Activated CD8-positive, alpha-beta memory T cell treated with anti-CD3 and anti-CD28 coated beads, Interleukin-2, amount 10 ng/mL, durations not matched to agents 7 days and 5 days (primary cell): ENCODE data around the gene VSNL1. TPM values are rescaled to one million over a fixed set of nuclear protein-coding genes. Genes with fewer than 3 reads are reported as not detected.

Experiments used
- ATAC-seq: fragments of 150-1000 bp; cut with Tn5 transposase; one replicate; pipeline ENCODE4 v1.10.0; 2021; ENCODE audit warnings: moderate library complexity
- CTCF ChIA-PET: fragments of 350-600 bp; sonication (Branson Sonifier 250); formaldehyde crosslinking; loops from one replicate; lab custom pipeline; 2021; ENCODE audit warnings: antibody characterized with exemption; lab: Charles Lee
- DNase-seq: peaks from one replicate; pipeline ENCODE4 v3.0.0-alpha.2; 2020
- H3K27ac Mint-ChIP-seq: one replicate; pipeline ENCODE4 v1.8.0; 2021; ENCODE audit warnings: mild to moderate bottlenecking, mixed read lengths
- H3K27me3 Mint-ChIP-seq: one replicate; pipeline ENCODE4 v1.8.0; 2021; ENCODE audit warnings: mixed read lengths
- H3K36me3 Mint-ChIP-seq: one replicate; pipeline ENCODE4 v1.8.0; 2021; ENCODE audit warnings: mild to moderate bottlenecking, mixed read lengths
- H3K4me1 Mint-ChIP-seq: one replicate; pipeline ENCODE4 v1.8.0; 2021; ENCODE audit warnings: mixed read lengths
- H3K4me3 Mint-ChIP-seq: one replicate; pipeline ENCODE4 v1.8.0; 2021; ENCODE audit warnings: mild to moderate bottlenecking, moderate library complexity, mixed read lengths
- H3K9me3 Mint-ChIP-seq: one replicate; pipeline ENCODE4 v1.8.0; 2022; ENCODE audit warnings: low read depth, mixed read lengths
- total RNA-seq, 2 experiments: library from RNA; stranded (reverse); gene quantifications; one replicate each; pipeline ENCODE4 v1.2.3, GENCODE V29; 2021

The VSNL1 gene
- total RNA-seq, 2 experiments from 2014 or later, result not detected

DNA sequence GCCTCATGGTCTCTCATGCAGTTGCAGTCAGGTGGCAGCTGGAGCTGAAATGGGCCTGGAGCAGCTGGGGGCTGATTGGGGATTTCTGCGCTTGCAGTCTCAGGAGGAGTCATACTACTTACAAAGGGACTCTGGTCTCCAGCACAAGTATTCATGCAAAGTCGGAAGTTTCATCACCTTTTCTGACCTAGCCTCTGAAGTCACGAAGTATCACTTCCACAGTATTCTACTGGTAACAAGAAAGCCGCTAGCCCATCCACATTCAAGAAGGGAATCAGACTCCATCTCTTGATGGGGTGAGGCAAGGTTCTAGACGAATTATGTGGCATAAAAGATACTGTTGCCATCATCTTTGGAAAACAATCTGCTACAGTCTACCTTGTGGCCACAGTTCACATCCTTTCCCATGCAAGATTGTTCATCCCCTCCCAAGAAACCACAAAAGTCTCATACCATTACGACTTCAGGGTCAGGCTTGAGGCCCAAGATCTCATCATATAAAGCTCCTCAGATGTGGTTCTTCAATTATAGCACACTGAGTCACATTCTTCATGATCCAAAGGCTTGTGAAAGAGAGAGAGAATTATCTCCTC, 117.9 kb downstream of the VSNL1 start:
- peaks cover 16% of the 10 kb centered on the region for H3K4me1 Mint-ChIP-seq
- H3K27ac Mint-ChIP-seq, result peak overlapping the region; percentile 33
- DNase-seq (no peak), ATAC-seq (peak; percentile 53)
- H3K36me3 Mint-ChIP-seq, result peaks cover 13% of the 10 kb centered on the region
- H3K27me3 Mint-ChIP-seq, result no peaks in the 10 kb centered on the region
- H3K4me3 Mint-ChIP-seq, result no peak overlapping the region
- CTCF ChIA-PET, result interaction anchor here (1.8 to 5.4 kb wide), 2 partner anchors 12 kb away, joined by 4 to 35 read pairs; no protein-coding TSS in a partner anchor
- H3K9me3 Mint-ChIP-seq, result no peaks in the 10 kb centered on the region

GRCh38 chr2:17660219-17660618, 119.7 kb downstream of the VSNL1 start:
- ATAC-seq (no peak), DNase-seq (no peak)
- CTCF ChIA-PET, result interaction anchor here (5.4 kb wide), 1 partner anchor 10 kb away, joined by 35 read pairs; no protein-coding TSS in a partner anchor
- Mint-ChIP-seq H3K36me3 (peaks cover 19% of the 10 kb centered on the region), H3K4me1 (peaks cover 16% of the 10 kb centered on the region), H3K27ac (no peak overlapping the region), H3K27me3 (no peaks in the 10 kb centered on the region), H3K4me3 (no peak overlapping the region), H3K9me3 (no peaks in the 10 kb centered on the region)

DNA sequence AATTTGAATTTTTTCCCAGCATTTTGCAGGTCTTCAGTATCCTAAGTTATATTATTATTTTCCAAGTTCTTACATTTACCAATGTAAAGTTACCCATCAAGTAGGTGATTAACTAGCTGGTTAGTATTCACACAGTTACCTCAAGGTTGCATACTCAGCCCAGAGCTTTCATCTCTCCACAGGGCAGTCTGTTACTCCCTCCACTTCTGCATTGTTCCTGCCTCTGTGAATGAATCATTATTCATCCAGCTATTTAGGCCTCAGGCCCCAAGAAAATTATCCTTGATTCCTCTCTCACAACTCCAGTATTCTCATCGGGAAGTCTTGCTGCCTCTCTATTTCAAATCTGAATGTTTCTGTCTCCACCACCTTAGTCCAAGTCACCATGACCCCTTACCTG, 121.0 kb downstream of the VSNL1 start:
- Mint-ChIP-seq H3K36me3 (peaks cover 25% of the 10 kb centered on the region), H3K27ac (no peak overlapping the region), H3K4me3 (no peak overlapping the region), H3K9me3 (no peaks in the 10 kb centered on the region), H3K27me3 (no peaks in the 10 kb centered on the region), H3K4me1 (peaks cover 16% of the 10 kb centered on the region)
- DNase-seq (no peak), ATAC-seq (no peak)
- CTCF ChIA-PET, result interaction anchor here (1.2 to 5.4 kb wide), 2 partner anchors 9 to 12 kb away, joined by 3 to 35 read pairs; no protein-coding TSS in a partner anchor

DNA sequence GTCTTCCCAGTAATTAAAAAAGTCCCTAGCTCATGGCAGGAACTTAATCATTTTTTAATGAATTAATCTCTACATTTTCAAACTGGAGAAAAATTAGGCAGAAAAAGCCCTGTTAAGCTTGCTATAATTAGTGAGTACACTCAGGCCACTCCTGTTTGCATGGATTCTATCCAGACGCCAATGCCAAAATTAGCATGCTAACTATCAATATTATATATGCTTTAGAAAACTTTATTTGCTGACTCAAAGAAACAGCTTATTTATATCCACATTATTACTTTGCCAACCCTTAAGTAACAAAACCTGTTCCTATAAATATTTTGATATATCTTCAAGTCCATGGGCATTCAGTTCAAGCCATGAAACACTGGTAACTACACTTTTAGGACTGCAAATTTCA, 122.2 kb downstream of the VSNL1 start:
- Mint-ChIP-seq H3K9me3 (no peaks in the 10 kb centered on the region), H3K27me3 (no peaks in the 10 kb centered on the region), H3K36me3 (peaks cover 27% of the 10 kb centered on the region), H3K27ac (no peak overlapping the region), H3K4me1 (peaks cover 16% of the 10 kb centered on the region), H3K4me3 (no peak overlapping the region)
- CTCF ChIA-PET, result interaction anchor here (1.2 to 5.4 kb wide), 3 partner anchors 8 to 16 kb away, joined by 3 to 35 read pairs (median 6); no protein-coding TSS in a partner anchor
- no peak for ATAC-seq
- DNase-seq, result no peak

GRCh38 chr2:17664534-17664933, 124.0 kb downstream of the VSNL1 start:
- Mint-ChIP-seq H3K4me1 (peaks cover 1% of the 10 kb centered on the region), H3K9me3 (no peaks in the 10 kb centered on the region), H3K4me3 (no peak overlapping the region), H3K36me3 (peaks cover 37% of the 10 kb centered on the region), H3K27me3 (no peaks in the 10 kb centered on the region), H3K27ac (no peak overlapping the region)
- CTCF ChIA-PET, result interaction anchor here (0.8 kb wide), 1 partner anchor 19 kb away, joined by 5 read pairs; no protein-coding TSS in a partner anchor
- no peak for ATAC-seq
- no peak for DNase-seq

DNA sequence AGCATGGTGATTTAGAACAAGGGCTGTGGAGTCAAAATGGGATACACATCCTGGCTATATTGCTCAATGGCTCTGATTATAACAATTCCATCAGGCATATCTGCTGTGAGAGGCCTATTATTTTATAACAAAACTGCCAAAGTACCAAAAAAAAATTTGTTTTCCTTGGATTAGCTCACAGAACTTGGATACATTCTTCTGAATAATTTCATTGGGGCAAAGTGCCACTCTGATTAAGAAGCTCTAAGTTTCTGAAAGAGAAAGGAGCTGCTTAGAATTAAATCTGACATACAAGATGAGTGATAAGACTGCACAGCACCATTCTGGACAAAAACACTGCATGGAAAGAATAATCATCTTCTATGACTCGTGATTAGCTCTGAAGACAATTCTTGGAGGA, 127.4 kb downstream of the VSNL1 start:
- Mint-ChIP-seq H3K4me1 (peaks cover 10% of the 10 kb centered on the region), H3K36me3 (peaks cover 36% of the 10 kb centered on the region), H3K4me3 (no peak overlapping the region), H3K27ac (no peak overlapping the region), H3K9me3 (no peaks in the 10 kb centered on the region), H3K27me3 (no peaks in the 10 kb centered on the region)
- ATAC-seq (no peak), DNase-seq (no peak)
- CTCF ChIA-PET, result interaction anchor here (0.9 to 1.5 kb wide), 4 partner anchors 10 to 95 kb away, joined by 3 to 10 read pairs (median 4); no protein-coding TSS in a partner anchor

DNA sequence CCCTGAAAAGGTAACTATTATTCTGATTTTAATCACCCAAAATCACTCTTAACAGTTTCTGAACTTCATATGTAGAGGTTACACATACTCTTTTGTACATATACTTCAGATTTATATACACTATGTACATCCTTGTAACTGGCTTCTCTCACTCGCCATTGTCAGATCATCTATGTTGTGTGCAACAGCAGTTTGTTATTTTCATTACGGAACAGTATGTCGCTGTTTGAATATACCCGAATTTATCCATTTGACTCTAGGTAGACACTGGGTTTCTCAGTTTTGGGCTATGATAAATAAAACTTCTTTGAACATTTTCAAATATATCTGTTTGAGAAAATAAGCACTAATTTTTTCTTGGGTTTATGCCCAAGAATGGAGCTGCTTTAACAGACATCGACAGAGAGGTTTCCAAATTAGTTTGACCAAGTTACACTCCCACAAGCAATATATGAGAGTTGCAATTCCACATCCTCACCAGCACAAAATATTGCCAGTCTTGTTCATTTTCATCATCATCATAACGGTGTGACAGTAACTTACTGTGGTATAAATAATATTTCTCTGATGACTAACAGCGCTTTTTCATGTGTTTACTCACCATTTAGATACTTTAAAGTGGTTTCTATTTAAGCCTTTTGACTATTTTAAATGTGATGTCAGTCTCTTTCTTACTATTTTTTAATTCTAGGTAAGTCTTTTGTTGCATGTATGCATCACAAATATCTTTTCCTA, 132.3 kb downstream of the VSNL1 start:
- Mint-ChIP-seq H3K27me3 (no peaks in the 10 kb centered on the region), H3K4me1 (peaks cover 13% of the 10 kb centered on the region), H3K4me3 (no peak overlapping the region), H3K9me3 (no peaks in the 10 kb centered on the region), H3K27ac (peak overlapping the region; percentile 12), H3K36me3 (peaks cover 27% of the 10 kb centered on the region)
- DNase-seq (no peak), ATAC-seq (peak; percentile 65)
- CTCF ChIA-PET, result interaction anchor here (0.7 to 5.1 kb wide), 7 partner anchors 11 to 120 kb away, joined by 3 to 74 read pairs (median 3); no protein-coding TSS in a partner anchor

DNA sequence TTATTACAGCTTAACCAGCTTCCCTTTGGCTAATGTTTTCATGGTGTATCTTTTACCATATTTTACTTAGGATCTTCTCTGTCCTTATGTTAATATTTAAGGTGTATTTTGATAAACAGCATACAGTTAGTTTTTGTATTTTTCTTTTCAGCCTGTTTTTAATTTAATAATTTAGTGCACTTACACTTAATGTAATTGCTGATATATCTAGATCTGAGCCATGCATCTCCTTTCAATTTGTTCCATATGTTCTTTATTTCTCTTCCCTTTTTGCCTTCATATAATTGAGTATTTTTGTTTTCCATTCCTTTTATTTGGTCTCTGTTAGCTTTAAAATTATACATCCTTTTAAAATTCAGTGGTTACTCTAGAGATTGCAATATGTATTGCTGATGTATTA, 134.3 kb downstream of the VSNL1 start:
- ATAC-seq (no peak), DNase-seq (no peak)
- Mint-ChIP-seq H3K36me3 (peaks cover 21% of the 10 kb centered on the region), H3K27ac (no peak overlapping the region), H3K27me3 (no peaks in the 10 kb centered on the region), H3K4me3 (no peak overlapping the region), H3K9me3 (no peaks in the 10 kb centered on the region), H3K4me1 (peaks cover 13% of the 10 kb centered on the region)
- CTCF ChIA-PET, result no interaction called here

GRCh38 chr2:17680119-17680518, 139.6 kb downstream of the VSNL1 start:
- H3K4me1 Mint-ChIP-seq, result no peaks in the 10 kb centered on the region
- ATAC-seq, result no peak
- H3K9me3 Mint-ChIP-seq, result no peaks in the 10 kb centered on the region
- no peak for DNase-seq
- CTCF ChIA-PET, result interaction anchor here (1.3 to 2.6 kb wide), 3 partner anchors 9 to 34 kb away, joined by 3 to 20 read pairs (median 4); no protein-coding TSS in a partner anchor
- H3K27ac Mint-ChIP-seq, result no peak overlapping the region
- H3K27me3 Mint-ChIP-seq, result no peaks in the 10 kb centered on the region
- H3K4me3 Mint-ChIP-seq, result no peak overlapping the region
- peaks cover 43% of the 10 kb centered on the region for H3K36me3 Mint-ChIP-seq

DNA sequence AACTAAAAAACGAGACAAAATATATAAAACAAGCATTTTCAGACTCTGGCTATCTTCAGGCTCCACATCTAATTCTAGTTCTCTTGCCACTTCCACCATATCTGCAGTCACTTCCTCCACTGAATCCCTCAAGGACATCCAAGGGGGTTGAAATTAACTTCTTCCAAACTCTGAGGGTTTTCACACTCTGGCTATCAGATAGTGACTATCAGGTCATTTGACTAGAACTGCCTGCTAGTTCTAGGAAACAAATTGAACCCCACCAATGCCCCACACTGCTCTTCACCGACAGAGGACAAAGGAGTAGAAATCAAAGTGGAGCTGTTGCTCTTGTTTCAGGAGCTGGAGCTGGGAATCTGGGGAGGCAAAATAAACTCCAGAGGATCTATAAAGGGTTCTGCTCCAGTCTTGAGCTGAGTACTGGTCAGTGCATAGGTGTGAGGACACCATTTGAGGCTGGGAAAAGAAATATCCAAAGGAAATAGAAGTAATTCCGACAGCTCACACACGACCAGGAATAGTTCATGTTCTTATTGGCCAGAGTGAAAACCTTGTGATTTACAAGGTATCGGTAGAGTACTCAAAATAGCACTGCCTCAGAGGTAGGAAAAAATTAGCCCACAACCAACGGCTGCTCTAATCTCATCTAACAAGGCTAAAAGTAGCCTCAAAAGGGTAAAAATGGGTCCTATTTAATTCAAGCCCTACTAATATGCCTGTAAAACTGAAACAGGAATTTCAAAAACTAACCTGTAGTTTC, 141.8 kb downstream of the VSNL1 start:
- no peaks in the 10 kb centered on the region for H3K27me3 Mint-ChIP-seq
- no peaks in the 10 kb centered on the region for H3K4me1 Mint-ChIP-seq
- H3K27ac Mint-ChIP-seq, result no peak overlapping the region
- CTCF ChIA-PET, result interaction anchor here (1.8 kb wide), 1 partner anchor 11 kb away, joined by 8 read pairs; no protein-coding TSS in a partner anchor
- H3K36me3 Mint-ChIP-seq, result peaks cover 39% of the 10 kb centered on the region
- DNase-seq (no peak), ATAC-seq (no peak)
- H3K4me3 Mint-ChIP-seq, result no peak overlapping the region
- no peaks in the 10 kb centered on the region for H3K9me3 Mint-ChIP-seq

GRCh38 chr2:17683981-17684380, 143.5 kb downstream of the VSNL1 start:
- ATAC-seq (no peak), DNase-seq (no peak)
- Mint-ChIP-seq H3K4me1 (no peaks in the 10 kb centered on the region), H3K36me3 (peaks cover 37% of the 10 kb centered on the region), H3K9me3 (no peaks in the 10 kb centered on the region), H3K4me3 (no peak overlapping the region), H3K27me3 (no peaks in the 10 kb centered on the region), H3K27ac (no peak overlapping the region)
- CTCF ChIA-PET, result no interaction called here

- Mint-ChIP-seq H3K4me1 (no peaks in the 10 kb centered on the region), H3K4me3 (no peak overlapping the region), H3K27ac (no peak overlapping the region), H3K9me3 (no peaks in the 10 kb centered on the region), H3K27me3 (no peaks in the 10 kb centered on the region), H3K36me3 (peaks cover 43% of the 10 kb centered on the region)
- DNase-seq, result no peak
- CTCF ChIA-PET, result no interaction called here
- ATAC-seq, result no peak
Observed at GRCh38 chr2:17688600-17688999, 148.1 kb downstream of the VSNL1 start.

DNA sequence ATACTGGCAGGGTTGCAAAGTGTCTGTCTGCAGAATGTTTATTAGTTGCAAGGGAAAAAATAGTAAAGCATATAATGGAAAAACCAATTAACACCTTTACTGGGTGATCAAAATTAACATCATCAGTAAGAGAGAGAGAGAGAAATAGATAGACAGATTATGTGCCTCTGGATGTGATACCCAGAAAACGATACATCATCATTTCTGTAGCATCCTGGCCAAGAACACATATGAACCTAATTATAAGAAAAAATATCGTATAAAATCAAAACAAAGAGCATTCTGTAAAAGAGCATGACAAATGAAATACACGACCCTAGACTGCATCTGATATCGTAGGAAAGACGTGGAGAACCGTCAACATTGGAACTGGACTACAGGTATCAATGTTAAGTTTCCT, 148.5 kb downstream of the VSNL1 start:
- H3K27me3 Mint-ChIP-seq, result no peaks in the 10 kb centered on the region
- peaks cover 44% of the 10 kb centered on the region for H3K36me3 Mint-ChIP-seq
- DNase-seq, result no peak
- no peak overlapping the region for H3K27ac Mint-ChIP-seq
- CTCF ChIA-PET, result interaction anchor here (2.1 kb wide), 1 partner anchor 16 kb away, joined by 11 read pairs; no protein-coding TSS in a partner anchor
- H3K9me3 Mint-ChIP-seq, result no peaks in the 10 kb centered on the region
- H3K4me3 Mint-ChIP-seq, result no peak overlapping the region
- no peak for ATAC-seq
- no peaks in the 10 kb centered on the region for H3K4me1 Mint-ChIP-seq
